Uterus (tissue), 4 donors: ENCODE results near the gene LRRC26. TPM values are rescaled to one million over a fixed set of nuclear protein-coding genes. Genes with fewer than 3 reads are reported as not detected.

Experiments used
- DNase-seq, 2 donors: peaks; one replicate each; pipeline ENCODE4 v3.0.0-alpha.2; 2019 to 2020
- H3K27ac ChIP-seq, 2 donors: fragments of 200-600 bp; sonication (generic); 1 replicate in 1 of 2; 2 replicates in 1 of 2; pipeline ENCODE4 v1.5.1; 2016 to 2018
- H3K27me3 ChIP-seq, 2 donors: fragments of 200-600 bp; sonication (generic); one replicate each; pipeline ENCODE4 v1.5.1; 2018 to 2019; ENCODE audit warnings: control low read depth in 1 of 2
- H3K36me3 ChIP-seq, 2 donors: fragments of 200-600 bp; sonication (generic); one replicate each; pipeline ENCODE4 v1.5.1; 2019; ENCODE audit warnings: control low read depth in 1 of 2
- H3K4me1 ChIP-seq, 2 donors: fragments of 200-600 bp; sonication (generic); one replicate each; pipeline ENCODE4 v1.5.1; 2018 to 2019; ENCODE audit warnings: control low read depth in 1 of 2
- H3K4me3 ChIP-seq, 2 donors: fragments of 200-600 bp; sonication (generic); 1 replicate in 1 of 2; 2 replicates in 1 of 2; pipeline ENCODE4 v1.5.1; 2018 to 2019; ENCODE audit warnings: mild to moderate bottlenecking in 1 of 2
- H3K9me3 ChIP-seq, 2 donors: fragments of 200-600 bp; sonication (generic); one replicate each; pipeline ENCODE4 v1.5.1; 2019; ENCODE audit warnings: control low read depth in 1 of 2
- POLR2A ChIP-seq, 2 donors: fragments of 450-650 bp; IDR thresholded peaks; one replicate each; pipeline ENCODE4 v1.6.1; 2016; ENCODE audit warnings: antibody characterized with exemption in 2 of 2, mild to moderate bottlenecking in 1 of 2, moderate library complexity in 1 of 2
- intact Hi-C: fragments of 100-400 bp; cut with DNase I; formaldehyde crosslinking; loops from one replicate; pipeline ENCODE4 v1.15.1; 2023; ENCODE audit warnings: low total_unique reads
- total RNA-seq, 4 donors: library from RNA; depleted of rRNA in 3 of 4; stranded (reverse); fragments of >200 nt in 3 of 4; gene quantifications; one replicate each; pipeline versions ENCODE4 v1.1.0 to v1.2.4, GENCODE V29; 2014 to 2023
- TF ChIP-seq, protein P1 (sequence below), 4 experiments: fragments of 200-600 bp in 2 of 4; fragments of 450-650 bp in 2 of 4; sonication (generic) in 2 of 4; IDR thresholded peaks; one replicate each; pipeline ENCODE4 v1.5.1; 2016 to 2019; ENCODE audit warnings: antibody characterized with exemption in 4 of 4, mild to moderate bottlenecking in 2 of 4, moderate library complexity in 1 of 4
- donor health status: DM: yes; HTN: yes; CAD: no.

LRRC26 gene
- total RNA-seq, 4 donors from 2014 or later: 0.29 TPM; not detected in 3

DNA sequence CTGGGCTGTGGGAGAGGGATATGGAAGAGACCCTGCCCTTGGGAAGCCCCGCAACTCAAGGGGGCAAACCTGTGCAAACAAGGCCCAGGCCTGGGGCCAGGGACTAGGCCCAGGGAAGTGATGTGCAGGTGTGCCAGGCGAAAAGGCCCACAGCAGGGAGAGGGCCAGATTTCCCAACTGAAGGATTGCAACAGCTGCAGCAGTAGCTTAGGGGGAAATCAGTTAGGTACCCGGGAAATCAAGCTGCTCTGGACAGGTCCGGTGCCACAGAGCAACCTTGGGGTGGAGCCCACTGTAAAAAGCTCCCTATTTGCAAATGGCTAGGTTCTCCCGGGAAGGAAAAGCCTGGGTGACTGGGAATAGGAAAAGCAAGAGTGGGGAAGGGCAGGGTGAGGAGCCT, 20.5 kb downstream of the LRRC26 start:
- intact Hi-C loops: no loop called here
- TF ChIP-seq POLR2A (IDR thresholded peaks at IDR 0.05): no peak
- TF ChIP-seq, protein P1, sequence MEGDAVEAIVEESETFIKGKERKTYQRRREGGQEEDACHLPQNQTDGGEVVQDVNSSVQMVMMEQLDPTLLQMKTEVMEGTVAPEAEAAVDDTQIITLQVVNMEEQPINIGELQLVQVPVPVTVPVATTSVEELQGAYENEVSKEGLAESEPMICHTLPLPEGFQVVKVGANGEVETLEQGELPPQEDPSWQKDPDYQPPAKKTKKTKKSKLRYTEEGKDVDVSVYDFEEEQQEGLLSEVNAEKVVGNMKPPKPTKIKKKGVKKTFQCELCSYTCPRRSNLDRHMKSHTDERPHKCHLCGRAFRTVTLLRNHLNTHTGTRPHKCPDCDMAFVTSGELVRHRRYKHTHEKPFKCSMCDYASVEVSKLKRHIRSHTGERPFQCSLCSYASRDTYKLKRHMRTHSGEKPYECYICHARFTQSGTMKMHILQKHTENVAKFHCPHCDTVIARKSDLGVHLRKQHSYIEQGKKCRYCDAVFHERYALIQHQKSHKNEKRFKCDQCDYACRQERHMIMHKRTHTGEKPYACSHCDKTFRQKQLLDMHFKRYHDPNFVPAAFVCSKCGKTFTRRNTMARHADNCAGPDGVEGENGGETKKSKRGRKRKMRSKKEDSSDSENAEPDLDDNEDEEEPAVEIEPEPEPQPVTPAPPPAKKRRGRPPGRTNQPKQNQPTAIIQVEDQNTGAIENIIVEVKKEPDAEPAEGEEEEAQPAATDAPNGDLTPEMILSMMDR (IDR thresholded peaks at IDR 0.05): no peak
- no peak for DNase-seq
- no peaks in the 10 kb centered on the region for H3K36me3 ChIP-seq
- H3K4me1 ChIP-seq: no peaks in the 10 kb centered on the region
- H3K9me3 ChIP-seq: no peaks in the 10 kb centered on the region
- no peak overlapping the region for H3K4me3 ChIP-seq
- H3K27me3 ChIP-seq: peaks cover 0 to 7% of the 10 kb centered on the region in 2 donors
- no peak overlapping the region for H3K27ac ChIP-seq

- TF ChIP-seq POLR2A (IDR thresholded peaks at IDR 0.05): no peak
- TF ChIP-seq, protein P1 (IDR thresholded peaks at IDR 0.05): no peak
- intact Hi-C loops: no loop called here
- H3K27me3 ChIP-seq: peaks cover 0 to 7% of the 10 kb centered on the region in 2 donors
These were observed 21.2 kb downstream of the LRRC26 start for GRCh38 chr9:137148661-137149060.

GRCh38 chr9:137148242-137148641, 21.6 kb downstream of the LRRC26 start:
- Histone ChIP-seq H3K4me1 (no peaks in the 10 kb centered on the region), H3K4me3 (no peak overlapping the region), H3K36me3 (no peaks in the 10 kb centered on the region), H3K27me3 (peaks cover 0 to 7% of the 10 kb centered on the region in 2 donors), H3K27ac (no peak overlapping the region), H3K9me3 (no peaks in the 10 kb centered on the region)
- DNase-seq: no peak
- intact Hi-C loops: no loop called here
- TF ChIP-seq, protein P1 (IDR thresholded peaks at IDR 0.05): no peak
- no peak for TF ChIP-seq POLR2A (IDR thresholded peaks at IDR 0.05)

More at GRCh38 chr9:137148661-137149060, 21.2 kb downstream of the LRRC26 start:
- H3K36me3 ChIP-seq: no peaks in the 10 kb centered on the region
- no peaks in the 10 kb centered on the region for H3K9me3 ChIP-seq
- no peak for DNase-seq
- H3K27ac ChIP-seq: no peak overlapping the region
- H3K4me3 ChIP-seq: no peak overlapping the region
- H3K4me1 ChIP-seq: no peaks in the 10 kb centered on the region

DNA sequence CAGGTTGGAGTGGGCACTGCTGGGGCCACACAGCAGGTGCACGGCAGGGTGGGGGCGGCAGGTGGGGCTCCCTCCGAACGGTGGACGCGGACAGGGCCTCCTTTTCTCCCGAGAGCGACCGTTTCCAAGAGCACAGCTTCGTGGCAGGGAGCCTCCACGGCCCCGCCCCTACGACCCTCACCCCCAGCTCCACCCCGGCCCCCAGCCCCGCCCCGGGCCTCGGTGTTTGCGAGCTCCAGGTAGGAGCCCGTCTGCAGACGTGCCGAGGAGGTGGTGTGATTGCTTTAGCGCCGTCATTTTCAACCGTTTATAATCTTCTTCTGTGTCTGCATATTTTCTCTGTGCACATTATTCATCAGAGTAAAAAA, 22.1 kb downstream of the LRRC26 start:
- no peaks in the 10 kb centered on the region for H3K36me3 ChIP-seq
- no peak for TF ChIP-seq POLR2A (IDR thresholded peaks at IDR 0.05)
- TF ChIP-seq, protein P1 (IDR thresholded peaks at IDR 0.05): no peak

GRCh38 chr9:137147091-137147792, 22.6 kb downstream of the LRRC26 start:
- H3K4me1 ChIP-seq: no peaks in the 10 kb centered on the region
- intact Hi-C loops: no loop called here
- H3K27ac ChIP-seq: no peak overlapping the region
- no peak for DNase-seq
- no peaks in the 10 kb centered on the region for H3K36me3 ChIP-seq
- H3K4me3 ChIP-seq: no peak overlapping the region
- H3K9me3 ChIP-seq: no peaks in the 10 kb centered on the region
- no peak for TF ChIP-seq POLR2A (IDR thresholded peaks at IDR 0.05)
- TF ChIP-seq, protein P1 (IDR thresholded peaks at IDR 0.05): no peak
- peaks cover 0 to 7% of the 10 kb centered on the region in 2 donors for H3K27me3 ChIP-seq

More for the DNA sequence above, 22.1 kb downstream of the LRRC26 start:
- no peak overlapping the region for H3K4me3 ChIP-seq
- intact Hi-C loops: no loop called here
- H3K4me1 ChIP-seq: no peaks in the 10 kb centered on the region
- peaks cover 0 to 7% of the 10 kb centered on the region in 2 donors for H3K27me3 ChIP-seq
- no peak overlapping the region for H3K27ac ChIP-seq
- no peaks in the 10 kb centered on the region for H3K9me3 ChIP-seq
- no peak for DNase-seq
